ENCODE results near the gene KCNC2. TPM values are rescaled to one million over a fixed set of nuclear protein-coding genes. Genes with fewer than 3 reads are reported as not detected.

KCNC2 gene
- total and polyA plus RNA-seq, 5 donors from 2014 or later = not detected

DNA sequence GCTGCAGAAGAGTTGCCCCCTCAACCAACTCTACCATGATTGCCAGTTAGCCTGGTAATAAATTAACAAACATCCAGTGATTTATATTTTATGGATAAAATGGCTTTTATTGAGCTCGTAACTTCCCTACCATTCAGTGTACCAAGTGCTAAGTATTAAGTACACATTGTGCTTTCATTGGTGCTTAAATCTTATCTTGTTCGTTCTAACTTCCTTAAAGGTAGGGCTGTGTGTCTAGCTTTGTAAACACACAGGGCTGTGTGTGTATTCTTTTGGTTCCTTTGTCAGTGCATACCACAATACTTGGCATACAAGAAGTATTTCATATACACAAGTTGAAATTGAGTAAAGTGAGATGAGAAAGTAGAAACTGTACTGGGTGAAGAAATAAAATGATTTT lies 80.4 kb downstream of the KCNC2 start:
- H3K4me1 Mint-ChIP-seq = no peaks in the 10 kb centered on the region
- no peaks in the 10 kb centered on the region for H3K27me3 Mint-ChIP-seq
- no peak overlapping the region for H3K27ac Mint-ChIP-seq
- Histone ChIP-seq H3K27me3 (ENCODE audit: control insufficient read depth, insufficient read depth, low read length) (no peaks in the 10 kb centered on the region), H3K36me3 (ENCODE audit: control insufficient read depth, insufficient read depth, low read length) (no peaks in the 10 kb centered on the region), H3K27ac (ENCODE audit: insufficient read depth, low read length, poor library complexity, severe bottlenecking) (no peak overlapping the region), H3K9me3 (ENCODE audit: control insufficient read depth in 2 of 2, low read length in 2 of 2) (no peaks in the 10 kb centered on the region), H3K4me1 (ENCODE audit: control insufficient read depth, insufficient read depth, low read length, poor library complexity, severe bottlenecking) (no peaks in the 10 kb centered on the region), H3K4me3 (ENCODE audit: low read depth, low read length) (no peak overlapping the region)
- DNase-seq = no peak
- no peaks in the 10 kb centered on the region for H3K9me3 Mint-ChIP-seq
- ATAC-seq (ENCODE audit: low read depth in 2 of 2) = no peak
- H3K36me3 Mint-ChIP-seq = no peaks in the 10 kb centered on the region
- no peak overlapping the region for H3K4me3 Mint-ChIP-seq

- Histone ChIP-seq H3K27me3 (ENCODE audit: control insufficient read depth, insufficient read depth, low read length) (no peaks in the 10 kb centered on the region), H3K4me3 (ENCODE audit: low read depth, low read length) (no peak overlapping the region), H3K36me3 (ENCODE audit: control insufficient read depth, insufficient read depth, low read length) (no peaks in the 10 kb centered on the region), H3K4me1 (ENCODE audit: control insufficient read depth, insufficient read depth, low read length, poor library complexity, severe bottlenecking) (no peaks in the 10 kb centered on the region), H3K27ac (ENCODE audit: insufficient read depth, low read length, poor library complexity, severe bottlenecking) (no peak overlapping the region), H3K9me3 (ENCODE audit: control insufficient read depth in 2 of 2, low read length in 2 of 2) (no peaks in the 10 kb centered on the region)
- no peak overlapping the region for H3K4me3 Mint-ChIP-seq
- no peak overlapping the region for H3K27ac Mint-ChIP-seq
- peaks cover 0 to 4% (median 0%) of the 10 kb centered on the region in 7 donors for H3K9me3 Mint-ChIP-seq
- no peaks in the 10 kb centered on the region for H3K27me3 Mint-ChIP-seq
- H3K36me3 Mint-ChIP-seq = no peaks in the 10 kb centered on the region
- DNase-seq (no peak), ATAC-seq (ENCODE audit: low read depth in 2 of 2) (no peak)
- no peaks in the 10 kb centered on the region for H3K4me1 Mint-ChIP-seq
These were observed 88.5 kb downstream of the KCNC2 start for GRCh38 chr12:75121036-75121705.

- Histone ChIP-seq H3K27ac (ENCODE audit: insufficient read depth, low read length, poor library complexity, severe bottlenecking) (no peak overlapping the region), H3K27me3 (ENCODE audit: control insufficient read depth, insufficient read depth, low read length) (no peaks in the 10 kb centered on the region), H3K9me3 (ENCODE audit: control insufficient read depth in 2 of 2, low read length in 2 of 2) (no peaks in the 10 kb centered on the region), H3K36me3 (ENCODE audit: control insufficient read depth, insufficient read depth, low read length) (no peaks in the 10 kb centered on the region), H3K4me3 (ENCODE audit: low read depth, low read length) (no peak overlapping the region), H3K4me1 (ENCODE audit: control insufficient read depth, insufficient read depth, low read length, poor library complexity, severe bottlenecking) (no peaks in the 10 kb centered on the region)
- Mint-ChIP-seq H3K4me3 (no peak overlapping the region), H3K27me3 (no peaks in the 10 kb centered on the region), H3K36me3 (no peaks in the 10 kb centered on the region), H3K4me1 (no peaks in the 10 kb centered on the region), H3K27ac (no peak overlapping the region), H3K9me3 (peaks cover 0 to 5% (median 0%) of the 10 kb centered on the region in 7 donors)
- DNase-seq (no peak), ATAC-seq (ENCODE audit: low read depth in 2 of 2) (no peak)
These were observed 89.3 kb downstream of the KCNC2 start for GRCh38 chr12:75120311-75120711.

DNA sequence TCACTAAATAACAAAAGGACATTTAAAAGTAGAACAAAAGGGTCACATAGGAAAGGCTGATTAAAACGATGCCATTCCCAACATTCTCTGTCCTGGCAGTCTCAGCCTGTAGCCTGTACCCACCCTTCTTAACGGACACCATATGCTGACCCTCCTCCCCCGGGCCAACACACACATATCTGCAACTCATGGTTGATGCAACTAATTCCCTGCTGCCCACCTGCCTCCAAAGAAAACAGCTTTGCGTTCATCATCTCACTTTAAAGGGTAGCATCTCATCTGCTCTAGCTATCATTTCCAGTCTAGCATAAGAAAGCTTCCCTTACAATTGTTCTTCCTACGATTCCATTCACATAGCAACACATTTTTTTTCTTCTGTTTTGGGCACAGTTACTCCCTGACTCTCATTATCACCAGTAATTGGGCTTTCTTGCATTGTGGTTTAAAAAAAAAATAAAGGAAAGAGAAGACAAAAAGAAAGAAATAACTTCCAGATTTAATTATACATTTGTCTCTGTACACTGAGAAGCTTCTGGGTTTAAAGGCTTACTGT lies 92.9 kb downstream of the KCNC2 start:
- no peaks in the 10 kb centered on the region for H3K27me3 Mint-ChIP-seq
- H3K4me3 Mint-ChIP-seq = no peak overlapping the region

DNA sequence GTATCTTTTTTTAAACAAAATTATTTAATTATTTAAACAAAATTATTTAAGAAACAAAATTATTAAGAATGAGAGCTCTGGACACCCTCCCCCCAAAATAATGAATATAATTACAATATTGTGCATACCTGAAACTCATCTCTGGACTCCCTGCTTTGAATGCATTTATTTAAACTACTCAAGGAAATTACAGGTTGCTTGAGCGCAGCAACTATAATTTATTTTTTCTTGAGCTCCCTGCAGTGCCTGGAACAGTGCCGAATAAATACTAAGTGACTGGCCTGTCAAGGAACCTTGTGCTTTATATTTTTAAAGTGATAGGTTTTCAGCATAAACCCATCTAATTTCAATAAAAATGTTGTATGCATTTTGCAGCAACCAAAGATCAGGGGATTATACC lies 93.9 kb downstream of the KCNC2 start:
- H3K9me3 ChIP-seq (ENCODE audit: control insufficient read depth in 2 of 2, low read length in 2 of 2) = no peaks in the 10 kb centered on the region
- H3K4me1 Mint-ChIP-seq = no peaks in the 10 kb centered on the region
- peaks cover 0 to 8% (median 0%) of the 10 kb centered on the region in 7 donors for H3K9me3 Mint-ChIP-seq
- H3K4me3 ChIP-seq (ENCODE audit: low read depth, low read length) = no peak overlapping the region
- H3K27ac Mint-ChIP-seq = no peak overlapping the region
- no peak for ATAC-seq (ENCODE audit: low read depth in 2 of 2)
- H3K4me3 Mint-ChIP-seq = no peak overlapping the region
- no peaks in the 10 kb centered on the region for H3K36me3 Mint-ChIP-seq
- H3K27me3 Mint-ChIP-seq = no peaks in the 10 kb centered on the region
- H3K4me1 ChIP-seq (ENCODE audit: control insufficient read depth, insufficient read depth, low read length, poor library complexity, severe bottlenecking) = no peaks in the 10 kb centered on the region
- H3K36me3 ChIP-seq (ENCODE audit: control insufficient read depth, insufficient read depth, low read length) = no peaks in the 10 kb centered on the region
- DNase-seq = no peak
- H3K27me3 ChIP-seq (ENCODE audit: control insufficient read depth, insufficient read depth, low read length) = no peaks in the 10 kb centered on the region
- H3K27ac ChIP-seq (ENCODE audit: insufficient read depth, low read length, poor library complexity, severe bottlenecking) = no peak overlapping the region

More for the DNA sequence above, 92.9 kb downstream of the KCNC2 start:
- Mint-ChIP-seq H3K27ac (no peak overlapping the region), H3K9me3 (peaks cover 0 to 8% (median 0%) of the 10 kb centered on the region in 7 donors), H3K36me3 (no peaks in the 10 kb centered on the region), H3K4me1 (no peaks in the 10 kb centered on the region)
- Histone ChIP-seq H3K9me3 (ENCODE audit: control insufficient read depth in 2 of 2, low read length in 2 of 2) (no peaks in the 10 kb centered on the region), H3K4me1 (ENCODE audit: control insufficient read depth, insufficient read depth, low read length, poor library complexity, severe bottlenecking) (no peaks in the 10 kb centered on the region), H3K27me3 (ENCODE audit: control insufficient read depth, insufficient read depth, low read length) (no peaks in the 10 kb centered on the region), H3K4me3 (ENCODE audit: low read depth, low read length) (no peak overlapping the region), H3K27ac (ENCODE audit: insufficient read depth, low read length, poor library complexity, severe bottlenecking) (no peak overlapping the region), H3K36me3 (ENCODE audit: control insufficient read depth, insufficient read depth, low read length) (no peaks in the 10 kb centered on the region)
- DNase-seq (no peak), ATAC-seq (ENCODE audit: low read depth in 2 of 2) (no peak)

- Mint-ChIP-seq H3K4me1 (no peaks in the 10 kb centered on the region), H3K27me3 (no peaks in the 10 kb centered on the region), H3K4me3 (no peak overlapping the region), H3K27ac (no peak overlapping the region), H3K36me3 (no peaks in the 10 kb centered on the region), H3K9me3 (no peaks in the 10 kb centered on the region)
- Histone ChIP-seq H3K4me3 (ENCODE audit: low read depth, low read length) (no peak overlapping the region), H3K4me1 (ENCODE audit: control insufficient read depth, insufficient read depth, low read length, poor library complexity, severe bottlenecking) (no peaks in the 10 kb centered on the region), H3K9me3 (ENCODE audit: control insufficient read depth in 2 of 2, low read length in 2 of 2) (no peaks in the 10 kb centered on the region), H3K27ac (ENCODE audit: insufficient read depth, low read length, poor library complexity, severe bottlenecking) (no peak overlapping the region), H3K36me3 (ENCODE audit: control insufficient read depth, insufficient read depth, low read length) (no peaks in the 10 kb centered on the region), H3K27me3 (ENCODE audit: control insufficient read depth, insufficient read depth, low read length) (no peaks in the 10 kb centered on the region)
- DNase-seq (no peak), ATAC-seq (ENCODE audit: low read depth in 2 of 2) (no peak)
These were observed 105.8 kb downstream of the KCNC2 start for GRCh38 chr12:75103822-75104221.

GRCh38 chr12:75101781-75102180 lies 107.9 kb downstream of the KCNC2 start:
- no peaks in the 10 kb centered on the region for H3K9me3 Mint-ChIP-seq
- Histone ChIP-seq H3K4me1 (ENCODE audit: control insufficient read depth, insufficient read depth, low read length, poor library complexity, severe bottlenecking) (no peaks in the 10 kb centered on the region), H3K4me3 (ENCODE audit: low read depth, low read length) (no peak overlapping the region), H3K27me3 (ENCODE audit: control insufficient read depth, insufficient read depth, low read length) (no peaks in the 10 kb centered on the region), H3K9me3 (ENCODE audit: control insufficient read depth in 2 of 2, low read length in 2 of 2) (no peaks in the 10 kb centered on the region), H3K27ac (ENCODE audit: insufficient read depth, low read length, poor library complexity, severe bottlenecking) (no peak overlapping the region), H3K36me3 (ENCODE audit: control insufficient read depth, insufficient read depth, low read length) (no peaks in the 10 kb centered on the region)
- ATAC-seq (ENCODE audit: low read depth in 2 of 2) (no peak), DNase-seq (no peak)
- H3K4me1 Mint-ChIP-seq = no peaks in the 10 kb centered on the region
- H3K4me3 Mint-ChIP-seq = no peak overlapping the region
- no peaks in the 10 kb centered on the region for H3K36me3 Mint-ChIP-seq
- no peaks in the 10 kb centered on the region for H3K27me3 Mint-ChIP-seq
- no peak overlapping the region for H3K27ac Mint-ChIP-seq

DNA sequence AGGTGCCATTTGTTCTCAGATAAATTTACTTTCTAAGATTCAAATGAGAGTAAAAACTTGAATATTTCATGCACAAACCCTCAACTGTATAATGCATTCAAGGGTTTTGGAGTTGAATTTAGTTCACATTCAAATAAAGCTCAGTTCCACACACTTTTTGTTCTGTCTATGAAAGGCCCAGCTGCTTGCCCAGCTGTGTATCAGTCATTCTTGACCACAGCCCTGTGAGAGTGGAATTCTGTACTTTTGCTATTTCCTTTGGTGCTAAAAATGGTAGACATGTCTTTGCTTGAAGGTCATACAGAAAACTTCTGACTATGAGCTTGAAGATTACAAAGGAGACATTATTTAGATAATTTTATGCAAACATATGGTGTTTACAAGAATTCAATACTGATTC lies 110.4 kb downstream of the KCNC2 start:
- H3K4me1 ChIP-seq (ENCODE audit: control insufficient read depth, insufficient read depth, low read length, poor library complexity, severe bottlenecking) = no peaks in the 10 kb centered on the region
- Mint-ChIP-seq H3K9me3 (peaks cover 0 to 1% (median 0%) of the 10 kb centered on the region in 7 donors), H3K4me3 (no peak overlapping the region), H3K36me3 (no peaks in the 10 kb centered on the region), H3K27ac (no peak overlapping the region), H3K27me3 (no peaks in the 10 kb centered on the region), H3K4me1 (no peaks in the 10 kb centered on the region)
- no peak overlapping the region for H3K4me3 ChIP-seq (ENCODE audit: low read depth, low read length)
- ATAC-seq (ENCODE audit: low read depth in 2 of 2) (no peak), DNase-seq (no peak)
- H3K27me3 ChIP-seq (ENCODE audit: control insufficient read depth, insufficient read depth, low read length) = no peaks in the 10 kb centered on the region
- no peak overlapping the region for H3K27ac ChIP-seq (ENCODE audit: insufficient read depth, low read length, poor library complexity, severe bottlenecking)
- no peaks in the 10 kb centered on the region for H3K9me3 ChIP-seq (ENCODE audit: control insufficient read depth in 2 of 2, low read length in 2 of 2)
- no peaks in the 10 kb centered on the region for H3K36me3 ChIP-seq (ENCODE audit: control insufficient read depth, insufficient read depth, low read length)

All from CD4-positive, CD25-positive, alpha-beta regulatory T cell (primary cell).